Measurements from ENCODE around the gene NEK6. TPM values are rescaled to one million over a fixed set of nuclear protein-coding genes. Genes with fewer than 3 reads are reported as not detected.
A peak's percentile ranks its signal among the peaks of the same experiment; 100 is the strongest.

Gene NEK6
- total and polyA plus RNA-seq, 9 of the 15 experiments (the other 6 are each of a cell fraction or from before 2014, with no cell fraction given): 3.1 to 19.0 (median 8.4) TPM

GRCh38 chr9:124312290-124313265, 54.8 kb downstream of the NEK6 start:
- intact Hi-C loops (cut with micrococcal nuclease): no loop called here
- no TSS peak for BruUV-seq (replicated peaks)
- POLR2A ChIA-PET: interaction anchor here (0.8 to 1.0 kb wide), 2 partner anchors 9 to 30 kb away, joined by 3 to 4 read pairs; no protein-coding TSS in a partner anchor
- no peak for TF ChIP-seq POLR2AphosphoS5 (IDR thresholded peaks at IDR 0.05; ENCODE audit: control insufficient read depth, insufficient read depth, low read depth, low read length)
- no peak for TF ChIP-seq ZBTB2 (IDR thresholded peaks at IDR 0.05)
- TF ChIP-seq CHD4 (IDR thresholded peaks at IDR 0.05; ENCODE audit: insufficient read depth, insufficient replicate concordance, low read depth, low read length, poor library complexity, severe bottlenecking): no peak
- no peak for TF ChIP-seq CHCHD3 (CRISPR knock-in tag; IDR thresholded peaks at IDR 0.05)
- TF ChIP-seq ZNF384 (IDR thresholded peaks at IDR 0.05; ENCODE audit: low read depth, low read length): no peak
- no peak for TF ChIP-seq NR3C1 (CRISPR knock-in tag; IDR thresholded peaks at IDR 0.05)
- no peak for TF ChIP-seq ZBTB5 (IDR thresholded peaks at IDR 0.05)
- TF ChIP-seq SMAD2 (IDR thresholded peaks at IDR 0.05; ENCODE audit: low read depth, low read length): no peak
- TF ChIP-seq ZBTB33 (CRISPR knock-in tag; IDR thresholded peaks at IDR 0.05): peak; percentile 80
- no peak for TF ChIP-seq BCL6 (CRISPR knock-in tag; IDR thresholded peaks at IDR 0.05)
- TF ChIP-seq ZNF146 (CRISPR knock-in tag; IDR thresholded peaks at IDR 0.05; ENCODE audit: unreplicated experiment): no peak
- TF ChIP-seq VEZF1 (CRISPR knock-in tag; IDR thresholded peaks at IDR 0.05): no peak
- TF ChIP-seq NFRKB (IDR thresholded peaks at IDR 0.05; ENCODE audit: low read depth): no peak
- TF ChIP-seq RB1 (IDR thresholded peaks at IDR 0.05; ENCODE audit: low read depth): no peak

More at GRCh38 chr9:124312290-124313265, 54.8 kb downstream of the NEK6 start:
- Histone ChIP-seq H3K4me2 (ENCODE audit: insufficient read depth, low read length) (no peak overlapping the region), H3K9me1 (ENCODE audit: control insufficient read depth, insufficient read depth, low read length) (peaks cover 2% of the 10 kb centered on the region), H3K27ac (ENCODE audit: extremely low read depth, low read depth, low read length) (no peak overlapping the region), H4K20me1 (replicated peaks; ENCODE audit: control insufficient read depth, insufficient read depth, low read length) (peaks cover 9% of the 10 kb centered on the region; the same call in 1 of the 2 replicates), H3K27me3 (ENCODE audit: control insufficient read depth in 2 of 2, insufficient read depth in 2 of 2, low read length in 2 of 2) (no peaks in the 10 kb centered on the region), H3K4me1 (replicated peaks in 1 of 2; ENCODE audit: control insufficient read depth in 2 of 2, insufficient read depth in 2 of 2, low read length in 2 of 2) (peaks cover 0 to 13% of the 10 kb centered on the region in 2 experiments; a peak in 1 of 5 replicates), H3K79me2 (ENCODE audit: control insufficient read depth, insufficient read depth, low read length) (no peaks in the 10 kb centered on the region), H3K36me3 (ENCODE audit: control insufficient read depth, insufficient read depth, low read length) (no peaks in the 10 kb centered on the region; the same call in 2 of the 3 replicates), H2AFZ (ENCODE audit: low read depth, low read length) (no peak overlapping the region), H3K9ac (ENCODE audit: insufficient read depth in 1 of 2, low read depth in 2 of 2, low read length in 2 of 2) (peak overlapping the region in 1 of 2 experiments; percentile 4; a peak in 1 of 4 replicates), H3K4me3 (no peak overlapping the region), H3K9me3 (replicated peaks; ENCODE audit: control insufficient read depth, insufficient read depth, low read depth, low read length) (no peaks in the 10 kb centered on the region)
- DNase-seq (ENCODE audit: extremely low read depth in 1 of 4, low spot score in 3 of 4) (peak; percentile 45 to 69 (median 56)), ATAC-seq (peak; percentile 92), FAIRE-seq (no peak)
- WGBS (ENCODE audit: insufficient coverage, low coverage, missing lambda C conversion rate): 48% methylated on average over 27 of the region's 27 CpGs
- in situ Hi-C loops (cut with MboI): loop anchor here (25.0 kb wide), 1 partner anchor 775 kb away; no protein-coding TSS in a partner anchor
- CTCF ChIA-PET (ENCODE audit: low intra/inter-chr PET ratio): interaction anchor here (0.6 to 0.9 kb wide), 3 partner anchors 186 to 457 kb away, joined by 3 to 8 read pairs (median 4); no protein-coding TSS in a partner anchor

Measured in K562 (cell line).